Islet of Langerhans (tissue), 1 donor: Measurements from ENCODE around the gene GINS1.
"Not testable (repeated sequence)": the region's sequence is repeated elsewhere in the genome, so short reads cannot be mapped to it uniquely, and the experiment has no call there.

Experiments used
- FAIRE-seq: peaks from one replicate; lab custom pipeline; 2011; peaks lifted over from hg19 to GRCh38; lab: Jason Lieb, UNC

Gene GINS1

GRCh38 chr20:25454153-25454900, 46.9 kb downstream of the GINS1 start:
- FAIRE-seq: no peak

GRCh38 chr20:25457886-25458680, 50.6 kb downstream of the GINS1 start:
- no peak for FAIRE-seq

GRCh38 chr20:25459111-25459830, 51.8 kb downstream of the GINS1 start:
- FAIRE-seq: no peak

- no peak for FAIRE-seq
Measured at GRCh38 chr20:25459916-25460535, 52.6 kb downstream of the GINS1 start.

- FAIRE-seq: no peak
Measured at GRCh38 chr20:25460566-25461280, 53.2 kb downstream of the GINS1 start.

GRCh38 chr20:25461281-25461650, 53.8 kb downstream of the GINS1 start:
- no peak for FAIRE-seq

GRCh38 chr20:25461786-25462545, 54.5 kb downstream of the GINS1 start:
- FAIRE-seq: no peak

GRCh38 chr20:25464501-25465242, 57.2 kb downstream of the GINS1 start:
- FAIRE-seq: no peak

- no peak for FAIRE-seq
Measured at GRCh38 chr20:25465243-25466135, 58.0 kb downstream of the GINS1 start.

GRCh38 chr20:25466846-25467245, 59.4 kb downstream of the GINS1 start:
- FAIRE-seq: no peak

GRCh38 chr20:25467441-25467840, 60.0 kb downstream of the GINS1 start:
- FAIRE-seq: no peak

- FAIRE-seq: no peak
Measured at GRCh38 chr20:25468126-25469075, 60.9 kb downstream of the GINS1 start.

GRCh38 chr20:25469558-25469957, 62.1 kb downstream of the GINS1 start:
- no peak for FAIRE-seq

- FAIRE-seq: no peak
Measured at GRCh38 chr20:25470045-25470444, 62.6 kb downstream of the GINS1 start.

- FAIRE-seq: no peak
Measured at GRCh38 chr20:25471020-25471419, 63.5 kb downstream of the GINS1 start.

- not testable (repeated sequence) for FAIRE-seq
Measured at GRCh38 chr20:25473297-25473696, 65.8 kb downstream of the GINS1 start.

GRCh38 chr20:25476106-25477013, 68.9 kb downstream of the GINS1 start:
- no peak for FAIRE-seq
